K562 treated with DMSO at 1 percent for 48 hours (cell line): ENCODE data around the gene IRF2BP1. TPM values are rescaled to one million over a fixed set of nuclear protein-coding genes. Genes with fewer than 3 reads are reported as not detected.

Source experiments
- total RNA-seq: library from RNA; unstranded; fragments of 300-600 nt; gene quantifications from 2 replicates; pipeline ENCODE4 v1.2.3, GENCODE V29; 2022; ENCODE audit warnings: low replicate concordance; ENCODE audit errors: extremely low read depth

IRF2BP1 gene, protein sequence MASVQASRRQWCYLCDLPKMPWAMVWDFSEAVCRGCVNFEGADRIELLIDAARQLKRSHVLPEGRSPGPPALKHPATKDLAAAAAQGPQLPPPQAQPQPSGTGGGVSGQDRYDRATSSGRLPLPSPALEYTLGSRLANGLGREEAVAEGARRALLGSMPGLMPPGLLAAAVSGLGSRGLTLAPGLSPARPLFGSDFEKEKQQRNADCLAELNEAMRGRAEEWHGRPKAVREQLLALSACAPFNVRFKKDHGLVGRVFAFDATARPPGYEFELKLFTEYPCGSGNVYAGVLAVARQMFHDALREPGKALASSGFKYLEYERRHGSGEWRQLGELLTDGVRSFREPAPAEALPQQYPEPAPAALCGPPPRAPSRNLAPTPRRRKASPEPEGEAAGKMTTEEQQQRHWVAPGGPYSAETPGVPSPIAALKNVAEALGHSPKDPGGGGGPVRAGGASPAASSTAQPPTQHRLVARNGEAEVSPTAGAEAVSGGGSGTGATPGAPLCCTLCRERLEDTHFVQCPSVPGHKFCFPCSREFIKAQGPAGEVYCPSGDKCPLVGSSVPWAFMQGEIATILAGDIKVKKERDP
- not detected in 2 replicates for total RNA-seq

DNA sequence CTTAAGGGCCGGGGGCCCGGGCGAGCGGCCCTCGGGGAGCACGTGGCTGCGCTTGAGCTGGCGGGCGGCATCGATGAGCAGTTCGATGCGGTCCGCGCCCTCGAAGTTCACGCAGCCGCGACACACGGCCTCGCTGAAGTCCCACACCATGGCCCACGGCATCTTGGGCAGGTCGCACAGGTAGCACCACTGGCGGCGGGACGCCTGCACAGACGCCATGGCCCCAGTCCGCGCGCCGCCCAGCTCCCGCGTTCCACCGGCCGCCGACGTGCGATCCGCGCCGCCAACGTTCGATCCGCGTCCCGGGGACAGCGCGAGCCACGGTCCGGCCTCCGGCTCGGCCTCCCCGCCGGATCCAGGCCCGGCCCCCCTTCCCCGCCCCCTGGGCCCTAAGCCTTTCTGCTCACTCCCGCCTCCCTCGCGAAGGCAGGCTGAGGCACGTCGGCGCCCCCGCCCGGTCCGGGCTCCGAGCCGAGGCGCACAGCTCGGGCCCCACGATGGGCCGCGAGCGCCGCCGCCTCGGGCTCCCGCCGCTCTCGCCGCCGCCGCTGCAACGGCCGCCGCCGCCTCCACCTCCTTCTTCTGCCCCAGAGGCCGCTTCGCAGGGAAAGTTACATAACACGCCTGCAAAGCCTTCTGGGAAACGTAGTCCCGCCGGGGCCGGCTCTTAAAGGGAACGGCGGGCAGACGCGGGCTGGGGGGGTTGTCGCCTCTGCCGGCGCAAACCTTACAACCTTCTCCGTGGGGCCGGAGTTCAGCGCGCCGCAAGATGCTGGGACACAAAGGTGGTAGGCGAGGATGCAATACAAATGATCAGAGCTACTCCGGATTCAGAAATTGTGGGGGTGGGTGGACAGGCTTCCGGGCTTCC lies at the start of gene IRF2BP1:
TSS of gene IRF2BP1 (minus strand) at position 586 of the 871 bp plus-strand sequence. CDS start at position 219, 367 bp downstream.

DNA sequence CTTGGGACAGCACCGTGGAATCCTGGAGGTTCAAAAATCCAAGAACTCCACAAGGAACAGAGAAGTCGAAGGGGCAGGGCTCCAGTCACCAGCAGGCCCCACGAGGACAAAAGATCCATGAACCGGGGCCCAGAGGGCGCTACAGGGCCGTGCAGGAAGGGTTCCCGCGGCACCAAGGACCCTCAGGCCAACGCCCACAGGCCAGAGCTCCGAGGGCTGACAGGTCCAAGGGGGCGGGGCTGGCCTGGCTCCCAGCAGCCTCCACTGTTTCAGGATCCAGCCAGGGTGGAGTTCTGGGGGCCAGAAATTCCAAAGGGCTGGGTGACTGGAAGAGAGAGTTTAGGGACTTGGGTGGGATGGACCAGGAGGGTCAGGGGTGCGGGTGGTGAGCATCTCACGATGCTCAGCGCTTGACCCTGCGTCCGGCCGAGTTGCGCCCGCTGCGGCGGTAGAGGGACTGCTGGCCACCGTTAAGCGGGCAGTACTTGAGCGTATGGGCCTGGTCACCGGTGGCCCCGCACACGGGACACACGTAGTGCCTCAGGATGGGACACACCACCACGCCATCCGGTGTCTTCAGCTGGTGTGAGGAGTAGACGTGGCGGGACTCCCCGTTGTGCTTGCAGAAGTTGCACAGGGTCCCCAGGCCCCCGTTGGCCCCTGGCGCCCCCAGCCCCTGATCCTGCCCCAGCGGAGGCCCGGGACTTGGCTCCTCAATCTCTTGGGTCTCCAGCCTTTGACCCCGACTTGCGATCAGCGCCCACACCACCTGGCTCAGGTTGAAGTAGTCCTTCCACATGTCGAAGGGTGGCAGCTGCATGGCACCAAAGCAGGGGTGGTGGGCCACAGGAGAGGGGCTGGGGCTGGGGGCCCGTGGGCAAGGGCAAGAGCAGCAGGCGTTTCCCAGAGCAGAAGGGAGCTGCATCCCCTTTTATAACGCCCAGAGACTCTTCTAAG lies 28.2 kb upstream of the IRF2BP1 start, which contains the start of gene NANOS2:
TSS of gene NANOS2 (minus strand) at position 905 of the 957 bp plus-strand sequence. CDS start at position 820, 85 bp downstream.

DNA sequence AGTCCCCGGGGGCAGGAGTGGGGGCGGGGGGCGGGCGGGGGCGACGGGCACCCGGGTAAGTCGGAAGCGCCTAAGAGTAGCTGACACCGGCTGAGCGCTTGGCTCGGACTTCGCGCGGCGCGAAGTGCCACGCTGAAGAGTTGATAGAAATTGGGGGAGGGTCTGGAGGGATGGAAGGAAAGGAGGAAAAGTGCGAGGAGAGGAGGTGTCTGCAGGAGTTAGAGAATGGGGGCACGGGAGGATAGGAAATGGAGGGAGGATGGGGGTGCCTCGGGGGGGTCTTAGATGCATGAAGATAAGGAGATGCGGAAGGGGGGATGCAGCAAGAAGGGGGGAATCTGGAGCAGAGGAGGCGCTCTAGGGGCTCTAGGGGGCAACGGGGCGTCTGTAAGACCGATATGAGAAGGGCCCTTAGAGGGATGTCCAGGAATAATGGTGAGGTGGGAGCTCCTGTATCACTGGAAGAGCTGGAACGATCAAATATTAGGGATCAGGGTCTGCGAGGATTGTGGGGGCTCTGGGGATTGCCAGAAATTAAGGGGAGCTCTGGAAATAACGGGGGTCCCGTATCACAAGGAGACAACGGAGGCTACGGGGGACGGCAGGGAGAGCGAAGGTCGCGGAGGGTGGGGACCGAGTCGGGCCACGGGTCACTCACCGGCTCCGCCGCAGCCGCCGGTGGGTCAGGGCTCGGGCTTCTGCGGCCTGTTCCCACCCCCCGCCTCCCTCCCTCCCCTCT lies 16.1 kb upstream of the IRF2BP1 start, which contains the start of gene MYPOP:
TSS of gene MYPOP (minus strand) at position 702 of the 739 bp plus-strand sequence. CDS start 840 bp downstream, outside the sequence.

DNA sequence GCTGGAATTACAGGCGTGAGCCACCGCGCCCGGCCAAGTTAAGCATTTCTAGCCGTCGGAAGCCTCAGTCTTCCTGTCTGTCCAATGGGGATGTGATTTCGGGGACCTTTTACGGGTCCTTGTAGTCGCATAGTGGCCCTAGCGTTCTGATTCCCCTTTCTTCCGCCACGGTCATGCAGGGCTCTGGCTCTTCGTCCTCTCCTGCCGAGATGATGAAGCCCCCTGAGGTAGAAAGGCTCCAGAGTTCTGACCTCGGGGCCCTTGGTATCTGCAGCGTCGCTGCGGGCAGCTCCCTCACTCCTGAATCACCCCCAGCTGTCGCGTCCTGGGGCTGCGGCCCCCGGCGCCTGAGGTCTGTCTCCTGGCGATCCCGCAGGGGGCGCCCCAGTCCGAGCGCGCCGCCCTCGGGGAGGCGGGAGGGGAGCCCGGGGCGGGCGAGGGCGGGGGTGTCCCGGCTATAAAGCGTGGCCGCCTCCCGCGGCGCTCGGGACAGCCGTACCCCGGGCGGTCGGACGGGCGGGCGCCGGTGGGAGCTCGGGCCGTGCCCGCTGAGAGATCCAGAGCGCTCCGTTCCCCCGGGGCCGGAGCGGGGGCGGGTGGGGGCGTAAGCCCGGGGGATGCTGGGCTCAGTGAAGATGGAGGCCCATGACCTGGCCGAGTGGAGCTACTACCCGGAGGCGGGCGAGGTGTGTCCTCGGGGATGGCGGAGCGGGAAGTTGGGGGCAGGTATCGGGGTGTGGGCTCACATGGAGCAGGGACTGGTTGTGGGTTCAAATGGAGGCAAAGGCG lies 21.9 kb downstream of the IRF2BP1 start, which contains the start of gene FOXA3:
TSS of gene FOXA3 (plus strand) at position 487 of the 789 bp plus-strand sequence. CDS start at position 618, 131 bp downstream.

DNA sequence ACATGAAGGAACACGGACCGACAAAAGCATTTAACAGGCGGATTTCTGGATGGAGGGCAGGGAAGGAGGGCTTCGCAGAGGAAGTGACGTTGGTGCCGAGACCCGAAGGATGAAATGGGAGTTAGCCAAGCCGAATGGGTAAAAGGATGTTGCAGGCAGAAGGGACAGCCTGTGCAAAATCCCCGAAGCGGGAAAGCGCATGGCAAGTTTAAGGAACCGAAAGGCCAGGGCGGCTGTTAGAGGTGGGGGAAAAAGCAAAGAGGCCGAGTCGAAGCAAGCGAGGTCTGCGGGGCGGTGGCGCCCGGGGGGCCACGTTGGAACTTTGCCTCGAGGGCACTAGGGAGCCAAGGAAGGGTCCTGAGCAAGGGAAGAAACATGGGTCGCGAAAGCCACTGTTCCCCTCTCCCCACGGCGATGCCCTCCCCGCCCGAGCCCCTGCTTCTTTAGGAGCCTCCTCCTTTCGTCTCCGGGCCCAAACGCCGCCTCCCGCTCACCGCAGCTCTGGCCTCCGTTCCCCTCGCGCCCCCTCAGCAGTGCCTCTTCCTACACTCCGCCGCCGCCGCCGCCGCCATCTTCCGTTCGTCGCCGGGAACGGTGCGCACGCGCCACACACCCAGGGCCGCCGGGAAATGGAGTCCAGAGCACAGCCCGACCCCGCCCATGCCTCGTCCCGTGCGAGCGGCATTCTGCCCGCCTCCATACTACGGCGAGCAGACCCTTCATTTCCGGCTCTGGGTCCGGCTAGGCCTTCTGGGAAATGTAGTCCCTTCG lies 23.2 kb downstream of the IRF2BP1 start, which contains the start of gene SYMPK:
TSS of gene SYMPK (minus strand) at position 584 of the 771 bp plus-strand sequence. CDS start 8,652 bp downstream, outside the sequence.

Other genes starting within 250 kb of the IRF2BP1 start
- gene EML2, start 246.7 kb downstream of the IRF2BP1 start, total RNA-seq, result not detected in 2 replicates
- not detected in 2 replicates for gene GIPR, start 217.9 kb downstream of the IRF2BP1 start, total RNA-seq
- gene SNRPD2, start 194.2 kb downstream of the IRF2BP1 start, total RNA-seq, result not detected in 2 replicates
- gene QPCTL, start 193.5 kb downstream of the IRF2BP1 start, total RNA-seq, result not detected in 2 replicates
- gene FBXO46, start 155.2 kb downstream of the IRF2BP1 start, total RNA-seq, result not detected in 2 replicates
- gene MEIOSIN, start 152.7 kb downstream of the IRF2BP1 start, total RNA-seq, result not detected in 2 replicates
- gene SIX5, start 116.9 kb downstream of the IRF2BP1 start, total RNA-seq, result not detected in 2 replicates
- gene DMPK, start 103.7 kb downstream of the IRF2BP1 start, total RNA-seq, result not detected in 2 replicates
- gene DMWD, start 93.3 kb downstream of the IRF2BP1 start, total RNA-seq, result not detected in 2 replicates
- not detected in 2 replicates for gene RSPH6A, start 70.8 kb downstream of the IRF2BP1 start, total RNA-seq
- gene SYMPK, start 23.0 kb downstream of the IRF2BP1 start, total RNA-seq, result not detected in 2 replicates
- gene FOXA3, start 21.8 kb downstream of the IRF2BP1 start, total RNA-seq, result not detected in 2 replicates
- gene MYPOP, start 16.5 kb upstream of the IRF2BP1 start, total RNA-seq, result not detected in 2 replicates
- gene NANOS2, start 28.6 kb upstream of the IRF2BP1 start, total RNA-seq, result not detected in 2 replicates
- not detected in 2 replicates for gene NOVA2, start 87.7 kb upstream of the IRF2BP1 start, total RNA-seq
- gene CCDC61, start 109.3 kb upstream of the IRF2BP1 start, total RNA-seq, result not detected in 2 replicates
- gene PGLYRP1, start 136.9 kb upstream of the IRF2BP1 start, total RNA-seq, result not detected in 2 replicates
- gene IGFL4, start 154.9 kb upstream of the IRF2BP1 start, total RNA-seq, result not detected in 2 replicates
- not detected in 2 replicates for gene IGFL3, start 238.5 kb upstream of the IRF2BP1 start, total RNA-seq